Activated T-helper 2 cell treated with anti-CD3 and anti-CD28 coated beads, Interferon-gamma antibody, Interleukin-2, Interleukin-4, amounts not matched to agents 10 μg/mL and 5 μg/mL and 100 μg/mL, durations not matched to agents 14 hours and 24 hours and 36 hours (primary cell): ENCODE results near the gene C10orf88. TPM values are rescaled to one million over a fixed set of nuclear protein-coding genes. Genes with fewer than 3 reads are reported as not detected.

Experiments
- DNase-seq: peaks from one replicate; pipeline ENCODE4 v3.0.0; 2021; ENCODE audit warnings: low spot score
- H3K27ac Mint-ChIP-seq: one replicate; pipeline ENCODE4 v1.8.0; 2021; ENCODE audit warnings: mixed read lengths
- H3K27me3 Mint-ChIP-seq: one replicate; pipeline ENCODE4 v1.8.0; 2021; ENCODE audit warnings: low read depth, mixed read lengths
- H3K36me3 Mint-ChIP-seq: one replicate; pipeline ENCODE4 v1.8.0; 2021; ENCODE audit warnings: low read depth, mixed read lengths
- H3K4me1 Mint-ChIP-seq: one replicate; pipeline ENCODE4 v1.8.0; 2021; ENCODE audit warnings: low read depth, mixed read lengths
- H3K4me3 Mint-ChIP-seq: one replicate; pipeline ENCODE4 v1.8.0; 2021; ENCODE audit warnings: low read depth, mild to moderate bottlenecking, moderate library complexity, mixed read lengths
- H3K9me3 Mint-ChIP-seq: one replicate; pipeline ENCODE4 v1.8.0; 2021; ENCODE audit warnings: mixed read lengths
- intact Hi-C: fragments of 100-400 bp; cut with micrococcal nuclease; formaldehyde crosslinking; loops from one replicate; pipeline ENCODE4 v1.15.1; 2023
- total RNA-seq: library from RNA; stranded (reverse); gene quantifications from 2 replicates; pipeline ENCODE4 v1.2.3, GENCODE V29; 2022

C10orf88 gene
- 9.1 and 10.0 TPM in 2 replicates for total RNA-seq

GRCh38 chr10:122953902-122954730, at the start of gene C10orf88:
Gene C10orf88 (minus strand): TSS chr10:122954227. CDS start chr10:122954178, 49 bp downstream.
- Mint-ChIP-seq H3K36me3 (peaks cover 30% of the 10 kb centered on the region), H3K9me3 (peaks cover 4% of the 10 kb centered on the region), H3K27ac (peak within 1 kb of the TSS; percentile 73), H3K4me1 (peaks cover 22% of the 10 kb centered on the region), H3K4me3 (peak within 1 kb of the TSS; percentile 88), H3K27me3 (peaks cover 17% of the 10 kb centered on the region)
- peak; percentile 97 for DNase-seq
- intact Hi-C loops, result loop anchor here (1.0 kb wide), 3 partner anchors 26 to 75 kb away; partner anchors contain the start of genes FAM24B, IKZF5 and PSTK

- intact Hi-C loops, result loop anchor here (10.0 kb wide), 1 partner anchor 627 kb away; the partner anchor contains the start of gene PLEKHA1
- no peaks in the 10 kb centered on the region for H3K9me3 Mint-ChIP-seq
- peaks cover 25% of the 10 kb centered on the region for H3K36me3 Mint-ChIP-seq
- H3K27ac Mint-ChIP-seq, result no peak overlapping the region
- H3K4me3 Mint-ChIP-seq, result no peak overlapping the region
- no peaks in the 10 kb centered on the region for H3K27me3 Mint-ChIP-seq
- DNase-seq, result no peak
- peaks cover 18% of the 10 kb centered on the region for H3K4me1 Mint-ChIP-seq
Observed at GRCh38 chr10:123001370-123001769, 47.3 kb upstream of the C10orf88 start.

GRCh38 chr10:123000155-123000554, 46.1 kb upstream of the C10orf88 start:
- no peak overlapping the region for H3K4me3 Mint-ChIP-seq
- no peak overlapping the region for H3K27ac Mint-ChIP-seq
- H3K36me3 Mint-ChIP-seq, result peaks cover 23% of the 10 kb centered on the region
- peaks cover 10% of the 10 kb centered on the region for H3K4me1 Mint-ChIP-seq
- intact Hi-C loops, result loop anchor here (10.0 kb wide), 1 partner anchor 625 kb away; the partner anchor contains the start of gene PLEKHA1
- H3K27me3 Mint-ChIP-seq, result no peaks in the 10 kb centered on the region
- H3K9me3 Mint-ChIP-seq, result no peaks in the 10 kb centered on the region
- DNase-seq, result no peak

GRCh38 chr10:122999347-122999746, 45.3 kb upstream of the C10orf88 start:
- Mint-ChIP-seq H3K4me1 (peaks cover 10% of the 10 kb centered on the region), H3K27ac (no peak overlapping the region), H3K9me3 (no peaks in the 10 kb centered on the region), H3K4me3 (no peak overlapping the region), H3K36me3 (peaks cover 27% of the 10 kb centered on the region), H3K27me3 (no peaks in the 10 kb centered on the region)
- intact Hi-C loops, result no loop called here
- DNase-seq, result no peak

- Mint-ChIP-seq H3K9me3 (no peaks in the 10 kb centered on the region), H3K27ac (no peak overlapping the region), H3K4me1 (peaks cover 10% of the 10 kb centered on the region), H3K27me3 (no peaks in the 10 kb centered on the region), H3K36me3 (peaks cover 31% of the 10 kb centered on the region), H3K4me3 (no peak overlapping the region)
- no peak for DNase-seq
- intact Hi-C loops, result no loop called here
Observed at GRCh38 chr10:122998934-122999333, 44.9 kb upstream of the C10orf88 start.

- no peak overlapping the region for H3K4me3 Mint-ChIP-seq
- no peak for DNase-seq
- intact Hi-C loops, result no loop called here
- no peaks in the 10 kb centered on the region for H3K9me3 Mint-ChIP-seq
- no peaks in the 10 kb centered on the region for H3K27me3 Mint-ChIP-seq
- no peak overlapping the region for H3K27ac Mint-ChIP-seq
- H3K36me3 Mint-ChIP-seq, result peaks cover 33% of the 10 kb centered on the region
- H3K4me1 Mint-ChIP-seq, result peaks cover 10% of the 10 kb centered on the region
Observed at GRCh38 chr10:122998360-122998917, 44.4 kb upstream of the C10orf88 start.

GRCh38 chr10:122997864-122998263, 43.8 kb upstream of the C10orf88 start:
- DNase-seq, result no peak
- H3K36me3 Mint-ChIP-seq, result peaks cover 33% of the 10 kb centered on the region
- no peaks in the 10 kb centered on the region for H3K9me3 Mint-ChIP-seq
- peaks cover 10% of the 10 kb centered on the region for H3K4me1 Mint-ChIP-seq
- H3K4me3 Mint-ChIP-seq, result no peak overlapping the region
- intact Hi-C loops, result no loop called here
- no peaks in the 10 kb centered on the region for H3K27me3 Mint-ChIP-seq
- no peak overlapping the region for H3K27ac Mint-ChIP-seq

GRCh38 chr10:122995936-122996335, 41.9 kb upstream of the C10orf88 start:
- Mint-ChIP-seq H3K4me3 (no peak overlapping the region), H3K27me3 (no peaks in the 10 kb centered on the region), H3K9me3 (no peaks in the 10 kb centered on the region), H3K4me1 (peaks cover 8% of the 10 kb centered on the region), H3K36me3 (peaks cover 32% of the 10 kb centered on the region), H3K27ac (no peak overlapping the region)
- no peak for DNase-seq
- intact Hi-C loops, result no loop called here

GRCh38 chr10:122993797-122994336, 39.8 kb upstream of the C10orf88 start:
- H3K9me3 Mint-ChIP-seq, result no peaks in the 10 kb centered on the region
- H3K4me1 Mint-ChIP-seq, result no peaks in the 10 kb centered on the region
- no peak for DNase-seq
- no peaks in the 10 kb centered on the region for H3K27me3 Mint-ChIP-seq
- H3K27ac Mint-ChIP-seq, result no peak overlapping the region
- H3K36me3 Mint-ChIP-seq, result peaks cover 36% of the 10 kb centered on the region
- intact Hi-C loops, result no loop called here
- no peak overlapping the region for H3K4me3 Mint-ChIP-seq

GRCh38 chr10:122992031-122992585, 38.1 kb upstream of the C10orf88 start:
- no peaks in the 10 kb centered on the region for H3K4me1 Mint-ChIP-seq
- no peak for DNase-seq
- no peaks in the 10 kb centered on the region for H3K9me3 Mint-ChIP-seq
- H3K27me3 Mint-ChIP-seq, result no peaks in the 10 kb centered on the region
- peaks cover 32% of the 10 kb centered on the region for H3K36me3 Mint-ChIP-seq
- no peak overlapping the region for H3K4me3 Mint-ChIP-seq
- H3K27ac Mint-ChIP-seq, result no peak overlapping the region
- intact Hi-C loops, result no loop called here

GRCh38 chr10:122990278-122990677, 36.3 kb upstream of the C10orf88 start:
- intact Hi-C loops, result no loop called here
- peak overlapping the region; percentile 58 for H3K27ac Mint-ChIP-seq
- DNase-seq, result no peak
- no peaks in the 10 kb centered on the region for H3K9me3 Mint-ChIP-seq
- H3K4me3 Mint-ChIP-seq, result no peak overlapping the region
- no peaks in the 10 kb centered on the region for H3K27me3 Mint-ChIP-seq
- H3K4me1 Mint-ChIP-seq, result no peaks in the 10 kb centered on the region
- peaks cover 23% of the 10 kb centered on the region for H3K36me3 Mint-ChIP-seq

- Mint-ChIP-seq H3K9me3 (no peaks in the 10 kb centered on the region), H3K4me1 (no peaks in the 10 kb centered on the region), H3K4me3 (no peak overlapping the region), H3K27ac (no peak overlapping the region), H3K27me3 (no peaks in the 10 kb centered on the region), H3K36me3 (peaks cover 10% of the 10 kb centered on the region)
- no peak for DNase-seq
- intact Hi-C loops, result no loop called here
Observed at GRCh38 chr10:122988501-122988900, 34.5 kb upstream of the C10orf88 start.

- Mint-ChIP-seq H3K27me3 (no peaks in the 10 kb centered on the region), H3K4me3 (no peak overlapping the region), H3K27ac (no peak overlapping the region), H3K36me3 (peaks cover 7% of the 10 kb centered on the region), H3K4me1 (peaks cover 4% of the 10 kb centered on the region), H3K9me3 (no peaks in the 10 kb centered on the region)
- intact Hi-C loops, result no loop called here
- DNase-seq, result no peak
Observed at GRCh38 chr10:122986335-122986734, 32.3 kb upstream of the C10orf88 start.
